Measurements from ENCODE around the gene CLTCL1.

DNA sequence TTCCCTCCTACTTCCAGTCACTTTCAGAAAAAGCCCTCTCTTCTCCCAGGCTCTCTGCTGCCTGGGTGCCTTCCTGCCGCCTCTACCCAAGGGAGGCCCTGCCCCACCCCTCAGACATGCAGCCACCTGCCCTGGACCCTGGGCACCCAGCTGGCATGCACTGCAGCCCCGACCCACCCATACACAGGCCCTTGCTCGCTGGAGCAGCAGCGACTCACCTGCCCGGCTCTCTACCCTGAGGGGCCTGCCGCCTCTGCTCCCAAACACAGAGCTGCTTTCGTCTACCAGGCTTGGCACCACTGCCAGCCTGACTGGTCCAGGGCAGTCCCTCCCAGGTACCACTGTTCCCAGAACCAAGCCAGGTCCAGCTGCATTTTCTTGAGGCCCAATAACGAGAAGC lies 161.6 kb downstream of the CLTCL1 start:
- TF ChIP-seq, protein P1, sequence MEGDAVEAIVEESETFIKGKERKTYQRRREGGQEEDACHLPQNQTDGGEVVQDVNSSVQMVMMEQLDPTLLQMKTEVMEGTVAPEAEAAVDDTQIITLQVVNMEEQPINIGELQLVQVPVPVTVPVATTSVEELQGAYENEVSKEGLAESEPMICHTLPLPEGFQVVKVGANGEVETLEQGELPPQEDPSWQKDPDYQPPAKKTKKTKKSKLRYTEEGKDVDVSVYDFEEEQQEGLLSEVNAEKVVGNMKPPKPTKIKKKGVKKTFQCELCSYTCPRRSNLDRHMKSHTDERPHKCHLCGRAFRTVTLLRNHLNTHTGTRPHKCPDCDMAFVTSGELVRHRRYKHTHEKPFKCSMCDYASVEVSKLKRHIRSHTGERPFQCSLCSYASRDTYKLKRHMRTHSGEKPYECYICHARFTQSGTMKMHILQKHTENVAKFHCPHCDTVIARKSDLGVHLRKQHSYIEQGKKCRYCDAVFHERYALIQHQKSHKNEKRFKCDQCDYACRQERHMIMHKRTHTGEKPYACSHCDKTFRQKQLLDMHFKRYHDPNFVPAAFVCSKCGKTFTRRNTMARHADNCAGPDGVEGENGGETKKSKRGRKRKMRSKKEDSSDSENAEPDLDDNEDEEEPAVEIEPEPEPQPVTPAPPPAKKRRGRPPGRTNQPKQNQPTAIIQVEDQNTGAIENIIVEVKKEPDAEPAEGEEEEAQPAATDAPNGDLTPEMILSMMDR (IDR thresholded peaks at IDR 0.05): no peak
- TF ChIP-seq POLR2A (IDR thresholded peaks at IDR 0.05): no peak

Measured in right lobe of liver (tissue), 4 donors.